Kidney tubule cell (primary cell): ENCODE measurements around the gene GRIN2A.

ENCODE experiments used
- DNase-seq: peaks from one replicate; pipeline ENCODE4 v3.0.0-alpha.2; 2018; ENCODE audit warnings: low spot score

GRIN2A gene

GRCh38 chr16:10182222-10183053 lies at the start of gene GRIN2A:
TSS of gene GRIN2A (minus strand) at chr16:10182428. CDS start at chr16:10180411, 2,017 bp downstream.
- no peak for DNase-seq

GRCh38 chr16:10231563-10231962 lies 49.3 kb upstream of the GRIN2A start:
- no peak for DNase-seq

GRCh38 chr16:10228779-10229178 lies 46.6 kb upstream of the GRIN2A start:
- DNase-seq, result no peak

GRCh38 chr16:10226987-10227306 lies 44.7 kb upstream of the GRIN2A start:
- DNase-seq, result no peak

- no peak for DNase-seq
Observed at GRCh38 chr16:10226141-10226986, 44.1 kb upstream of the GRIN2A start.

GRCh38 chr16:10225653-10226052 lies 43.4 kb upstream of the GRIN2A start:
- no peak for DNase-seq

GRCh38 chr16:10224850-10225249 lies 42.6 kb upstream of the GRIN2A start:
- no peak for DNase-seq

- DNase-seq, result no peak
Observed at GRCh38 chr16:10220942-10221341, 38.7 kb upstream of the GRIN2A start.

- no peak for DNase-seq
Observed at GRCh38 chr16:10219742-10220141, 37.5 kb upstream of the GRIN2A start.

GRCh38 chr16:10218490-10219206 lies 36.4 kb upstream of the GRIN2A start:
- no peak for DNase-seq

- no peak for DNase-seq
Observed at GRCh38 chr16:10213748-10214147, 31.5 kb upstream of the GRIN2A start.

GRCh38 chr16:10210944-10211343 lies 28.7 kb upstream of the GRIN2A start:
- no peak for DNase-seq

GRCh38 chr16:10206865-10207264 lies 24.6 kb upstream of the GRIN2A start:
- DNase-seq, result no peak

- DNase-seq, result peak; percentile 82
Observed at GRCh38 chr16:10206215-10206614, 24.0 kb upstream of the GRIN2A start.

- peak; percentile 4 for DNase-seq
Observed at GRCh38 chr16:10205688-10206087, 23.5 kb upstream of the GRIN2A start.

GRCh38 chr16:10202649-10203048 lies 20.4 kb upstream of the GRIN2A start:
- DNase-seq, result no peak

- DNase-seq, result no peak
Observed at GRCh38 chr16:10200637-10201586, 18.7 kb upstream of the GRIN2A start.

GRCh38 chr16:10196999-10197398 lies 14.8 kb upstream of the GRIN2A start:
- no peak for DNase-seq

GRCh38 chr16:10191096-10191495 lies 8.9 kb upstream of the GRIN2A start:
- no peak for DNase-seq

GRCh38 chr16:10189861-10190390 lies 7.7 kb upstream of the GRIN2A start:
- DNase-seq, result no peak

GRCh38 chr16:10188236-10188635 lies 6.0 kb upstream of the GRIN2A start:
- DNase-seq, result no peak
